OCI-LY3 (cell line): ENCODE results near the gene A4GNT.
"Not testable (repeated sequence)": the region's sequence is repeated elsewhere in the genome, so short reads cannot be mapped to it uniquely, and the experiment has no call there.

Experiments used
- EZH2phosphoT487 ChIP-seq: fragments of 200-600 bp; shearing (Covaris generic); IDR thresholded peaks from 2 replicates; pipeline ENCODE4 v1.6.1; 2018; ENCODE audit warnings: antibody characterized with exemption, mixed run types, low read depth
- TF ChIP-seq, protein P1 (sequence below): fragments of 200-600, 300-600 bp; sonication (generic); IDR thresholded peaks from 2 replicates; pipeline ENCODE4 v1.5.1; 2014; ENCODE audit warnings: antibody characterized with exemption, low read length, low read depth

DNA sequence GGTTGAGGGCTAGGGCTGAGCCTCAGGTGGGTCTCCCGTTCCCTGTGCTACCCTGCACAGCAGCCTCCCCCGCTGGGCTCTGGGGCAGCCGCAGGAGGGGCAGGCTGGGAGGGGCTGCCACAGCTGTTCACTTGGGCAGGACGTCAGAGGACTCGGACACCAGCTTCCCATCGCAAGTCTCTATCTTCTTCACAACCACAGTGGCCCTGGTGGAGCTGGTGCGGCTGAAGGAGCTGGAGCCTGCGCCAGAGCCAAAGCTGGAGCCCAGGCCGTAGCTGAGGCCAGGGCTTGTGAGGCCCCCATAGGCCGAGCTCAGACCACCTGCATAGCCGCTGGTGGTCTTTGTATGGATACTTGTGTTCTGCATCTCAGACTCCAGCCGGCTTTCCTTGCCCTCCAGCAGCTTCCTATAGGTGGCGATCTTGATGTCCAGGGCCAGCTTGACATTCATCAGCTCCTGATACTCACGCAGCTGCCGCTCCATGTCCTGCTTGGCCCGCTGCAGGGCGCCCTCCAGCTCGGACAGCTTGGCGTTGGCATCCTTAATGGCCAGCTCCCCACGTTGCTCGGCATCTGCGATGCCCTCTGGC, 30.7 kb downstream of the A4GNT start:
- TF ChIP-seq, protein P1, sequence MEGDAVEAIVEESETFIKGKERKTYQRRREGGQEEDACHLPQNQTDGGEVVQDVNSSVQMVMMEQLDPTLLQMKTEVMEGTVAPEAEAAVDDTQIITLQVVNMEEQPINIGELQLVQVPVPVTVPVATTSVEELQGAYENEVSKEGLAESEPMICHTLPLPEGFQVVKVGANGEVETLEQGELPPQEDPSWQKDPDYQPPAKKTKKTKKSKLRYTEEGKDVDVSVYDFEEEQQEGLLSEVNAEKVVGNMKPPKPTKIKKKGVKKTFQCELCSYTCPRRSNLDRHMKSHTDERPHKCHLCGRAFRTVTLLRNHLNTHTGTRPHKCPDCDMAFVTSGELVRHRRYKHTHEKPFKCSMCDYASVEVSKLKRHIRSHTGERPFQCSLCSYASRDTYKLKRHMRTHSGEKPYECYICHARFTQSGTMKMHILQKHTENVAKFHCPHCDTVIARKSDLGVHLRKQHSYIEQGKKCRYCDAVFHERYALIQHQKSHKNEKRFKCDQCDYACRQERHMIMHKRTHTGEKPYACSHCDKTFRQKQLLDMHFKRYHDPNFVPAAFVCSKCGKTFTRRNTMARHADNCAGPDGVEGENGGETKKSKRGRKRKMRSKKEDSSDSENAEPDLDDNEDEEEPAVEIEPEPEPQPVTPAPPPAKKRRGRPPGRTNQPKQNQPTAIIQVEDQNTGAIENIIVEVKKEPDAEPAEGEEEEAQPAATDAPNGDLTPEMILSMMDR, result not testable (repeated sequence)
- not testable (repeated sequence) for TF ChIP-seq EZH2phosphoT487
